KMS-11 (cell line): ENCODE measurements around the gene PSMD13.

Experiments used
- H2AFZ ChIP-seq: fragments of 200-600 bp; sonication (generic); 2 replicates; pipeline ENCODE4 v1.6.1; 2016; ENCODE audit warnings: antibody characterized with exemption, mixed run types, low read depth
- H3K27ac ChIP-seq: fragments of 200-600 bp; sonication (generic); 2 replicates; pipeline ENCODE4 v1.6.1; 2016; ENCODE audit warnings: mild to moderate bottlenecking, mixed run types
- H3K27me3 ChIP-seq: fragments of 200-600 bp; sonication (generic); 2 replicates; pipeline ENCODE4 v1.6.1; 2017; ENCODE audit warnings: mild to moderate bottlenecking, low read depth, mixed run types, moderate library complexity; ENCODE audit not compliant: insufficient read depth
- H3K36me3 ChIP-seq: fragments of 200-600 bp; sonication (generic); 2 replicates; pipeline ENCODE4 v1.6.1; 2017; ENCODE audit warnings: mild to moderate bottlenecking, mixed run types; ENCODE audit not compliant: insufficient read depth
- H3K4me1 ChIP-seq: fragments of 200-600 bp; sonication (generic); 2 replicates; pipeline ENCODE4 v1.6.1; 2016; ENCODE audit warnings: mild to moderate bottlenecking, low read depth, mixed run types; ENCODE audit not compliant: poor library complexity, severe bottlenecking
- H3K4me2 ChIP-seq: fragments of 200-600 bp; sonication (generic); 2 replicates; pipeline ENCODE4 v1.7.0; 2016; ENCODE audit warnings: mild to moderate bottlenecking, mixed run types
- H3K4me3 ChIP-seq: fragments of 200-600 bp; sonication (generic); IDR thresholded peaks from 2 replicates; pipeline ENCODE4 v1.6.1; 2017; ENCODE audit warnings: low read depth, low read length, mixed read lengths; ENCODE audit not compliant: insufficient read depth
- H3K79me2 ChIP-seq: fragments of 200-600 bp; sonication (generic); 2 replicates; pipeline ENCODE4 v1.6.1; 2016; ENCODE audit warnings: low read depth, mixed run types; ENCODE audit not compliant: insufficient read depth
- H3K9ac ChIP-seq: fragments of 200-600 bp; sonication (generic); 2 replicates; pipeline ENCODE4 v1.6.1; 2016; ENCODE audit warnings: mild to moderate bottlenecking, mixed run types
- H4K20me1 ChIP-seq: fragments of 200-600 bp; sonication (generic); 2 replicates; pipeline ENCODE4 v1.6.1; 2016; ENCODE audit warnings: mild to moderate bottlenecking, mixed run types; ENCODE audit not compliant: insufficient read depth
- TF ChIP-seq, protein P1 (sequence below): fragments of 200-600 bp; sonication (generic); conservative IDR thresholded peaks from 2 replicates; pipeline ENCODE4 v1.6.1; 2017; ENCODE audit warnings: low read depth, mild to moderate bottlenecking, antibody characterized with exemption, low read length, moderate library complexity, mixed read lengths

PSMD13 gene

DNA sequence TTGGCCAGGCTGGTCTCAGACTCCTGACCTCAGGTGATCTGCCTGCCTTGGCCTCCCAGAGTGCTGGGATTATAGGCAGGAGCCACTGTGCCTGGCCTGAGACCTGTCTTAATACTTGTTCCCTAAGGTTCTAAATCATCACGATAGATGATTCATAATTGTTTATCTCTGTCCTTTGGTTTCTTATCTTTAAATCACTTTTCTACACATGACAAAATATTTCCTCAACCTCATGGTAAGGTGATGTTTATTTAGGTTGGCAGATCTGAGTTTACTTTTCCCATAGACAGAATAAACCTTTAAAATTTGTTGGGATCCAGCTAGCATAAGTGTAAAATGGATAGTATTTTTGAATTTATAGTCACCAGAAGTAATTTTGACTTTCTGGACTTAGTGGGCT, 3.5 kb downstream of the PSMD13 start:
- no peaks in the 10 kb centered on the region for H3K27me3 ChIP-seq
- peaks cover 7% of the 10 kb centered on the region; the same call in 1 of the 2 replicates for H3K36me3 ChIP-seq
- no peak overlapping the region for H3K27ac ChIP-seq
- H4K20me1 ChIP-seq, result no peaks in the 10 kb centered on the region
- no peak overlapping the region for H3K9ac ChIP-seq
- H3K4me3 ChIP-seq, result no peak overlapping the region
- peaks cover 45% of the 10 kb centered on the region for H3K79me2 ChIP-seq
- H3K4me2 ChIP-seq, result no peak overlapping the region
- TF ChIP-seq, protein P1, sequence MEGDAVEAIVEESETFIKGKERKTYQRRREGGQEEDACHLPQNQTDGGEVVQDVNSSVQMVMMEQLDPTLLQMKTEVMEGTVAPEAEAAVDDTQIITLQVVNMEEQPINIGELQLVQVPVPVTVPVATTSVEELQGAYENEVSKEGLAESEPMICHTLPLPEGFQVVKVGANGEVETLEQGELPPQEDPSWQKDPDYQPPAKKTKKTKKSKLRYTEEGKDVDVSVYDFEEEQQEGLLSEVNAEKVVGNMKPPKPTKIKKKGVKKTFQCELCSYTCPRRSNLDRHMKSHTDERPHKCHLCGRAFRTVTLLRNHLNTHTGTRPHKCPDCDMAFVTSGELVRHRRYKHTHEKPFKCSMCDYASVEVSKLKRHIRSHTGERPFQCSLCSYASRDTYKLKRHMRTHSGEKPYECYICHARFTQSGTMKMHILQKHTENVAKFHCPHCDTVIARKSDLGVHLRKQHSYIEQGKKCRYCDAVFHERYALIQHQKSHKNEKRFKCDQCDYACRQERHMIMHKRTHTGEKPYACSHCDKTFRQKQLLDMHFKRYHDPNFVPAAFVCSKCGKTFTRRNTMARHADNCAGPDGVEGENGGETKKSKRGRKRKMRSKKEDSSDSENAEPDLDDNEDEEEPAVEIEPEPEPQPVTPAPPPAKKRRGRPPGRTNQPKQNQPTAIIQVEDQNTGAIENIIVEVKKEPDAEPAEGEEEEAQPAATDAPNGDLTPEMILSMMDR, result no peak
- H3K4me1 ChIP-seq, result peaks cover 20% of the 10 kb centered on the region
- H2AFZ ChIP-seq, result no peak overlapping the region

DNA sequence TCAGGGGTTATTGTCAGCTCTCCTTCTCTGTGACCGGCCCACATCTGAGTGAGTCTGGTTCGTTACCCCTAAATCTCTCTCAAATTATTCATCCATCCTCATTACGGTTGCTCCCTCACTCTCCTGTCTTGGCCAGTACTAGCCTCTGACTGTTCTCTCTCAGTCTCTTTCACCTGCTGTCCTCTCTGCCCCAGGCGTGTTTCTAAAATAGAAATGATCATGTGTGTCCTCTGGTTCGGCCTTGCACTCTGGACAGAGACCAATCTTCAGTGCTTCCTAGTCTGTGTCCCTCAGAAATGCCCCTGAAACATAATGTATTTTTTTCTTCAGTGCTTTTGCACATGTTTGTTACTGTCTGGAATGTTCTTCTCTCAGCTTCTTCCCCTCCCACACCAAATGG, 4.9 kb downstream of the PSMD13 start:
- Histone ChIP-seq H3K4me3 (no peak overlapping the region), H3K4me2 (no peak overlapping the region), H3K4me1 (peaks cover 17% of the 10 kb centered on the region), H3K79me2 (peaks cover 45% of the 10 kb centered on the region), H4K20me1 (no peaks in the 10 kb centered on the region), H3K27me3 (no peaks in the 10 kb centered on the region), H3K27ac (no peak overlapping the region), H2AFZ (no peak overlapping the region), H3K36me3 (peaks cover 7% of the 10 kb centered on the region; the same call in 1 of the 2 replicates), H3K9ac (no peak overlapping the region)
- TF ChIP-seq, protein P1, result no peak

DNA sequence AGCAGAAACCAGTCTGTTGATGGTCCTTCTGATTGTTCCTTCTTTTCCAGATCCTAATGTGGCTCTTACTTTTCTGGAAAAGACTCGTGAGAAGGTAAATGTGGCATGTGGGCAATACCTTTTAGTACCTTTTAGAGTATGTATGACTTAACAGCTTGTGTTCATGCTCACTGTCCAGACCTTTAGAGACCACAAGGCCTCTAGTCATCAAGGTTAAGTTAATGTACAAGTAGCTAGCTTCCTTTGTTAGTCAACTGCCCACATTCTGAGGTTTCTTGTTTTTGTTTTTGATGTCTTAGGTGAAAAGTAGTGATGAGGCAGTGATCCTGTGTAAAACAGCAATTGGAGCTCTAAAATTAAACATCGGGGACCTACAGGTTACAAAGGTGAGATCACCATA, 7.6 kb downstream of the PSMD13 start:
- no peak overlapping the region for H3K27ac ChIP-seq
- no peak overlapping the region for H3K4me2 ChIP-seq
- H3K4me3 ChIP-seq, result no peak overlapping the region
- peaks cover 7% of the 10 kb centered on the region; the same call in 1 of the 2 replicates for H3K36me3 ChIP-seq
- peaks cover 21% of the 10 kb centered on the region; the same call in 1 of the 2 replicates for H3K79me2 ChIP-seq
- H2AFZ ChIP-seq, result no peak overlapping the region
- TF ChIP-seq, protein P1, result no peak
- H4K20me1 ChIP-seq, result no peaks in the 10 kb centered on the region
- H3K27me3 ChIP-seq, result no peaks in the 10 kb centered on the region
- no peaks in the 10 kb centered on the region for H3K4me1 ChIP-seq
- H3K9ac ChIP-seq, result no peak overlapping the region

DNA sequence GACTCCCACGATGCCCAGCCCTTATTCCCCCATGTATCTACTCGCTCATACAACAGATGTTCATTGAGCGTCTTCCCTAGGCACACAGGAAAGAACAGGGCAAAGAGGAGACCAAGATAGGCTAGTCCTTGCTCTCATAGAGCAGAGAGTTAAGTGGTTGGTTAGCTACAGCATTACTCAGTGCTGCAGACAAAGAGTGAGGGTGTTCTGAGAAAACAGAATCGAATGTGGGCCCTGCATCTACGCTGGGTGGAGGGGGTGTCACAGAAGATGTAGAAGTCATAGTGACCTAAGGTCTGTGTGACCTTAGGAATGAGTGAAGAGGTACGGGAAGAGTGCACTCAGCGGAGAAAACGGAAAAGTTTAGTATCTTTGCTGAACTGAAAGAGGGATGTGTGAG, 12.3 kb downstream of the PSMD13 start:
- Histone ChIP-seq H3K79me2 (no peaks in the 10 kb centered on the region), H2AFZ (no peak overlapping the region), H3K27ac (no peak overlapping the region), H3K9ac (no peak overlapping the region), H4K20me1 (no peaks in the 10 kb centered on the region), H3K4me3 (no peak overlapping the region), H3K27me3 (no peaks in the 10 kb centered on the region), H3K36me3 (peaks cover 7% of the 10 kb centered on the region; the same call in 1 of the 2 replicates), H3K4me2 (no peak overlapping the region), H3K4me1 (no peaks in the 10 kb centered on the region)
- TF ChIP-seq, protein P1, result no peak
